Central memory CD4-positive, alpha-beta T cell (primary cell): ENCODE results near the gene MYLK4.

Experiments
- DNase-seq: peaks from one replicate; pipeline ENCODE4 v3.0.0; 2022

Gene MYLK4

GRCh38 chr6:2695454-2696095, 55.1 kb downstream of the MYLK4 start:
- DNase-seq = no peak

GRCh38 chr6:2693231-2693630, 57.5 kb downstream of the MYLK4 start:
- no peak for DNase-seq

GRCh38 chr6:2688401-2689064, 62.2 kb downstream of the MYLK4 start:
- DNase-seq = no peak

GRCh38 chr6:2687456-2687855, 63.3 kb downstream of the MYLK4 start:
- DNase-seq = no peak

- DNase-seq = no peak
Measured at GRCh38 chr6:2686515-2686914, 64.2 kb downstream of the MYLK4 start.

GRCh38 chr6:2684766-2685754, 65.7 kb downstream of the MYLK4 start:
- no peak for DNase-seq

GRCh38 chr6:2684103-2684749, 66.5 kb downstream of the MYLK4 start:
- DNase-seq = no peak

GRCh38 chr6:2680264-2680922, 70.3 kb downstream of the MYLK4 start:
- DNase-seq = no peak

GRCh38 chr6:2677080-2677593, 73.6 kb downstream of the MYLK4 start:
- DNase-seq = no peak

- no peak for DNase-seq
Measured at GRCh38 chr6:2676048-2676447, 74.7 kb downstream of the MYLK4 start.

- DNase-seq = no peak
Measured at GRCh38 chr6:2674857-2675256, 75.9 kb downstream of the MYLK4 start.

- DNase-seq = no peak
Measured at GRCh38 chr6:2669067-2669700, 81.5 kb downstream of the MYLK4 start.

GRCh38 chr6:2667617-2668016, 83.1 kb downstream of the MYLK4 start:
- DNase-seq = no peak

- no peak for DNase-seq
Measured at GRCh38 chr6:2666906-2667575, 83.7 kb downstream of the MYLK4 start.

- no peak for DNase-seq
Measured at GRCh38 chr6:2665146-2666070, 85.3 kb downstream of the MYLK4 start.

GRCh38 chr6:2663123-2663522, 87.6 kb downstream of the MYLK4 start:
- DNase-seq = no peak

GRCh38 chr6:2661651-2662050, 89.1 kb downstream of the MYLK4 start:
- DNase-seq = no peak

GRCh38 chr6:2659882-2660281, 90.8 kb downstream of the MYLK4 start:
- DNase-seq = no peak

GRCh38 chr6:2659381-2659780, 91.3 kb downstream of the MYLK4 start:
- no peak for DNase-seq

- no peak for DNase-seq
Measured at GRCh38 chr6:2658788-2659187, 91.9 kb downstream of the MYLK4 start.
